Activated T-cell treated with anti-CD3 and anti-CD28 coated beads for 1 hour (primary cell): ENCODE measurements around the gene NPLOC4.
"Not testable (repeated sequence)": the region's sequence is repeated elsewhere in the genome, so short reads cannot be mapped to it uniquely, and the experiment has no call there.

ENCODE experiments used
- DNase-seq: peaks from one replicate; pipeline ENCODE4 v3.0.0-alpha.2; 2020; ENCODE audit warnings: low read depth

The NPLOC4 gene

DNA sequence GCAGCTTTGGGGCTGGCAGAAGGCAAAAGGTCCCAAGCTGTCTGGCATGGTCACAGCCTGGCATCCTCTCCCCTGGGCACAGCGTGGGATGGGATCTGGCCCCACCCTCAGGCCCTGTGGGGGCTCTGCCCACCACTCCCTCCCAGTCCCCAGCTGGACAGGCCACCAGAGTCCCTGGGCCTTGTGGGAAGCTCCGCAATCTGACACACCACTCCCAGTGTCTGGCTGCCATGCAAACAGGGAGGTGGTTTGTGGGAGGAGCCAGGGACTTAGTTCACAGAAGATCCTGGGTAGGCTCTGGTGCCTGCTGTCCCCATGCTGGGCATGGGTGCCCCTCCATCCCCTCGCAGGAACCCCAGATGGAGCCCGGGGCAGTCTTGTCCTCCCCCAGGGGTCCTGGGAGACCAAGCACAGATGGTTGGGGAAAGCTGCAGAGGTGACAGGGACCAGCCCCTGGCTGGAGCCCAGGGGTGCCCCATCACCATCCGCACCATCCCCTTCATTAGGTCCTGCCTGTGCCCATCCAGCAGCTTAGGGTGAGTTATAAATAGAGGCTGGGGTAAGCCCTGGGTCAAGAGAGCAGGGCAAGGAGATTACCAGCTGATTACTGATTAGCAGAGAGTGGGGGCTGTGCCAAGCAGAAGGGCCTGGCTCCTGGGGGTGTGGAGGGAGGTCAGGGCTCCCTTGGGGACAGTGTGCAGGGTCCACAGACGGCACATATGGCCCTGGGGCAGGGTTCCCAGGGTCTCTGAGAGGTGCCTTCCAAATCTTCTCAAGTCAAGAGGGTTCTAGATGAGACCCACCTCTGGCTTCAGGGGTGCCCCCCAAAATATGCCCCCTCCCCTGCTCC lies 102.5 kb downstream of the NPLOC4 start:
- DNase-seq: no peak

DNA sequence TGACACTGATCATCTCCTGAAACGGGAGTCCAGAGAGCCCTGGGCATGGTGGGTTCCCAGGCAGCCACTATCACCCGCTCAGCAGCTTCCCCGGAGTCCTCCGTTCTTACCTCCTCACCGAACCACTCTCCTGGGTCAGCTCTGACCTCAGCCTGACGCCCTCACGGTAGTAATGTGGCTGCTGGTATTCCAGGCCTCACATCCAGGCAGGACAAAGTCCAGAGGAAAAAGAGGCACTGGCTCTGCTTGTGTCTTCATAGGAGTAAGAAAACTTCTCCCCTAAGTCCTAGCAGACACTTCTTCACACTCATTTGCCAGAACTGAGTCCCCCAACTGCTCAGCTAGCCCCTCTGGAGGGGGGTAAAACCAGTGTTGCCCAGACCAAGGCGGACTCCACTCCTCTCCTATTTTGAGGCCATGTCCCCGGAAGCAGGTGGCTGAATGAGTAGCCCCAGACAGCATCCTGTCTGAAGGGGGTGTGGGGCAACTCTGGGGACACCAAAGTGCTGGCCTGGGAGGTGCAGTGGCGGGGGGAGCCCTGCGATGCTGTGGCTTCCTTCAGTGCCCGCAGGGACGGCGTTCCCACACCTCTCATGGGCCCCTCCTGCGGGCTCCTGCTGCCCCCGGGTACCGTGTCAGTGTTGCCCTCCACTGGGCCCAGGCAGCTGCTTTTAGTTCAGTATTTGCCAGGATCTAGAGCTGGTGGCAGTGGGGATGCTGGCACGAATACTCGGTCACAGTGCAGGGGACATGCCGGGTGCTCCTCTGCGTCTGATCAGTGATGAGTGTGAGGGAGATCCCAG lies 103.4 kb downstream of the NPLOC4 start:
- DNase-seq: no peak

DNA sequence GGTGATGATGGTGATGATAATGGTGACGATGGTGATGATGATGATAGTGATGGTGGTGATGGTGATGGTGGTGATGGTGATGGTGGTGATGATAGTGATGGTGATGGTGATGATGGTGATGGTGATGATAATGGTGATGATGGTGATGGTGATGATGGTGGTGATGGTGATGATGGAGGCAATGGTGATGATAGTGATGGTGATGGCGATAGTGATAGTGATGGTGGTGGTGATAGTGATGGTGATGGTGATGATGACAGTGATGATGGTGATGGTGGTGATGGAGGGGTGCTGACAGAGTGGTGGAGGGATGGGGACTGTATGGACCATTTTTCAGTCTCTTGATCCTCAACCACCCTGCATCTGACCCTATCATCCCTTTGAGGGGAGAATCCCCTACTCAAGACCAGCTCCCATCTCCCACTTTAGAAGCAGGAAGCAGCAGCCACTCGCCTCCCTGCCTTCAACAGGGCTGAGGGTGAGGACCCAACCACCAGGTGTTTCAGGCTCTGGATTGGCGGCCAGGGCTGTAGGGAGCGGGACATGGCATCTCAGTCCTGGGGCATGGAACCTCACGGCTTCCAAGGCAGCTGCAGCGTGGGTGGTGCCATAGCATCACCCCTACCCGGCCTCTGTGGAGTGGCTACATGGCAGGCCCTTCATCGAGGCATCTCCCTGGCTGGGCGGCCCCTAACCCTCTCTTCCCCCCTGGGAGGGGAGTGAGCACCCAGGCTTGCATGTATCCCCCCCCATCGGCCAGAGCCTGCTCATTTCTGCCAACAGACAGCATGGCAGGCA lies 104.2 kb downstream of the NPLOC4 start:
- DNase-seq: no peak

DNA sequence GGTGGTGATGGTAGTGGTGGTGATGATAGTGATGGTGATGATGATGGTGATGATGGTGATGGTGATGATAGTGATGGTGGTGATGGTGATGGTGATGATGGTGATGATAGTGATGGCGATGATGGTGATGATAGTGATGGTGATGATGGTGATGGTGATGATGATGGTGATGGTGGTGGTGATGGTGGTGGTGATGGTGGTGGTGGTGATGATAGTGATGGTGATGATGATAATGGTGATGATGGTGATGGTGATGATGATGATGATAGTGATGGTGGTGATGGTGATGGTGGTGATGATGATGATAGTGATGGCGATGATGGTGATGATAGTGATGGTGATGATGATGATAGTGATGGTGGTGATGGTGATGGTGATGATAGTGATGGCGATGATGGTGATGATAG lies 104.9 kb downstream of the NPLOC4 start:
- DNase-seq: not testable (repeated sequence)

DNA sequence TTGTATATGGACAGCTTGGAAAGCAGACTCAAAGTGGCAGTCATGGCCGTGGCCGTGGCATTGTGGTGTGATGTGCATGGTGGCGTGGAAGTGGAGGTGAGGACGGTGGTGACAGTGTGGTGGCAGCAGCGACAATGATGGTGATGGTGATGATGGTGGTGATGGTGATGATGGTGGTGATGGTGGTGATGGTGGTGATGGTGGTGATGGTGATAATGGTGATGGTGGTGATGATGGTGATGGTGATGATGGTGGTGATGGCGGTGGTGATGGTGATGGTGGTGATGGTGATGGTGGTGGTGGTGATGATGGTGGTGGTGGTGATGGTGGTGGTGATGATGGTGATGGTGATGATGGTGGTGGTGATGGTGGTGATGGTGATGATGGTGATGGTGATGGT lies 105.9 kb downstream of the NPLOC4 start:
- DNase-seq: not testable (repeated sequence)

DNA sequence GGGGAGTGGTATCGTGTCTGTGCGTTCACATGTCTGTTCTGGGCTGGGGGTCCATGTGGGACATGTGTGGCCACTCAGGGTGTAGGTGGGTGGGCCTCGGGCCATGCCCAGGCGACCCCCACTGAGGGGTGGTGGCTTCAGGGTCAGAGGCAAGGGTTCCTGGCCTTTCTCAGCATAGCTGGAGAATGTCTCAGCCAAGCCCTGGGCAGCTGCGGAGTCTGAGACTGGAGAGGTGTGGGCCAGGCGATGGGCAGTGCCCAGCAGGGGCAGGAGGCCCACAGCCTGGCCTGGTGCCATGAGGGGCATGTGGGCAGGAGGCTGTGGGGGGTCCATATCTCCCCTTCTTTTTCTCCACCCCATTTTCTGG lies 107.5 kb downstream of the NPLOC4 start:
- DNase-seq: no peak

DNA sequence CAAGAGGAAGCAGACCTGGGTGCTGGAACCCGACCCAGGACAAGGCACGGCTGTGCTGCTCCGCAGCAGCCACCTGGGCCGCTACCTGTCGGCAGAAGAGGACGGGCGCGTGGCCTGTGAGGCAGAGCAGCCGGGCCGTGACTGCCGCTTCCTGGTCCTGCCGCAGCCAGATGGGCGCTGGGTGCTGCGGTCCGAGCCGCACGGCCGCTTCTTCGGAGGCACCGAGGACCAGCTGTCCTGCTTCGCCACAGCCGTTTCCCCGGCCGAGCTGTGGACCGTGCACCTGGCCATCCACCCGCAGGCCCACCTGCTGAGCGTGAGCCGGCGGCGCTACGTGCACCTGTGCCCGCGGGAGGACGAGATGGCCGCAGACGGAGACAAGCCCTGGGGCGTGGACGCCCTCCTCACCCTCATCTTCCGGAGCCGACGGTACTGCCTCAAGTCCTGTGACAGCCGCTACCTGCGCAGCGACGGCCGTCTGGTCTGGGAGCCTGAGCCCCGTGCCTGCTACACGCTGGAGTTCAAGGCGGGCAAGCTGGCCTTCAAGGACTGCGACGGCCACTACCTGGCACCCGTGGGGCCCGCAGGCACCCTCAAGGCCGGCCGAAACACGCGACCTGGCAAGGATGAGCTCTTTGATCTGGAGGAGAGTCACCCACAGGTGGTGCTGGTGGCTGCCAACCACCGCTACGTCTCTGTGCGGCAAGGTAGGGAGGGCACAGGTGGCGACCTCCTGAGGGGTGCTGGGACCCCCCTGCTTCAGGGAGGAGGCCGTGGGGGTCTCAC lies 108.1 kb downstream of the NPLOC4 start:
- DNase-seq: no peak

DNA sequence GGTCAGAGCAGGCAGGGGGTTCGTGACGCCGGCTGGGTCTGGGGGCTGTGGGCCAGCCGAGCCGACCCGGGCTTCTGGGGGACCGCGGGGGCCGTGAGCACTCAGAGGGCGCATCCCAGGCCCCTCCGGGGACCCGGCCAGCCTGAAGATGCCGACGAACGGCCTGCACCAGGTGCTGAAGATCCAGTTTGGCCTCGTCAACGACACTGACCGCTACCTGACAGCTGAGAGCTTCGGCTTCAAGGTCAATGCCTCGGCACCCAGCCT lies 108.6 kb downstream of the NPLOC4 start:
- DNase-seq: no peak

DNA sequence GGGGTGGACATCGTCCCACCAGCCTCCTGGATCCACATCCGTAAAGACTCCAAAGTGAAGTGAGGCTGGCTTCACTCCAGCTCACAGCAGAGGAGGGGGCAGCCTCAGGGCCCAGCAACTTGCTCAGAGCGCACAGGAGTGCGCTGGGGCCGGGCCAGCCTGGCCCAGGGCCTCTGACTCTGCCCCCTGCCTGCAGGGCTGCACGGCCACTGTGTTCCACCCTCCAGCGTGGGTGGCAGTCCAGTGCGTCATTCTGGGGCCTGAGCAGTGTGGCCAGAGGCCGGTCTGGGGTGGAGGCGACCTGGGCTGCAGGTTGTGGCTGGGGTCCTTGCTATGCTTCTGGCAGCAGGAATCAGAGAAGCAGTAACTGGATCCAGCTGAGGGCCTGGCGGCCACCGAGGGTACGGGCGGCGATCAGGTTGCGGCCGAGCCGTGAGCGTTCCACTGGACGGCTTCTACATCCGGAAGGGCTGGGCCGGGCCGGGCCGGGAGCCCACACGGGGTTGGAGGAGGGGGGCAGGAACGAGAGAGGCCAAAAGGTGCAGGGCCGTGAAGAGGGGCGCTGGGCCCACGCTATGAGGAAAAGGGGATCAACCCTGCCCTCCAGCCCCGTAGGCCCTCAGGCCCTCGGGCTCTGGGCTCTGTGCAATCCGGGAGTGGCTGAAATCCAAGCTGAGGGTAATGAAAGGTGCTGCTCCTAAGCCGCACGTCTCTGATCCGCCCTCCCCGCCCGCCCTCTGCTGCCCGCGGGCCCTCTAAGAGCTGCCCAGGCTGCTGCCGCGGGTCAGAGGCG lies 109.1 kb downstream of the NPLOC4 start, which contains the start of gene FSCN2:
TSS of gene FSCN2 (plus strand) at position 787 of the 793 bp plus-strand sequence. CDS start 155 bp downstream, outside the sequence.
- no peak for DNase-seq

DNA sequence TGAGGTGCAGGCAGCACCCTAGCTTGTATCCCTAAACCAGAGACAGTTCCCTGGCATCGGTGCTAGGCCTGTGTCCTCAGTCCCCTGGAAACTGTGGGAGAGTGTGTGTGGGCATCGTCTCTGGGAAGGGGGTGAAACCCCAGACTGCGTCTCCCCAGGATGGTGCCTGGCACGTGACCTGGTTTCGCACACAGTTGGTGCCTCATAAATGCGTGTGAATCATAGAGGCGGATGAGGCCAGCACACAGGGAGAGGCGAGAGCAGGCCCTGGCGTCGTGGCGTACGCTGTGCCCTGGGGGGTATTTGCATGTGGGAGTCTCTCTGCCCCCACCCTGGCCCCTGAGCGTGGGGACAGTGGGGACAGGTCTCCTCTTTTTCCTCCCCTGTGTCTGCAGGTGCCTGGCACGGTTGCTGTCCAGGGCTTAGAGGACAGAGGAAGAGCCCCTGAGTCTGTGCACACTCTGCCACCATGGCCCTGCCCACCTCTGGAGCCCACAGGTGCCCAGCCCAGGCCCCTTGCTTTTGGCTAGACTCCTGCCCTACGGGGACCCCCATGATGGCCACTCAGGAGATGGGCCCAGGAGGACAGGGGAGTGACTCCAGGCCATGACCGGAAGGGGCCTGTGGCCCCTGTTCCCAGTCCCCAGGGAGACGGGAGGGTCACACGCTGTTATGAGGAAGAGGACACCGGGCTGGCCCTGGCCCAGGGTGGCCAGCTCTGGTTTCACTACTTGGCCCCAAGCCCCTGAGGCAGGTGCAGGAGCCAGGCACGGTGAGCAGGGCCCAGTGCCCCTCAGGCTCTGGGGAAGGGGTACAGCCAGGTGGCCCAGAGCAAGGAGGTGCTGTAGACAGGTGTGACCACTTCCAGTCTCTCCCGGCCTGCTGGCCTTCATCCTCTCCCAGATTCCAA lies 110.0 kb downstream of the NPLOC4 start:
- no peak for DNase-seq

DNA sequence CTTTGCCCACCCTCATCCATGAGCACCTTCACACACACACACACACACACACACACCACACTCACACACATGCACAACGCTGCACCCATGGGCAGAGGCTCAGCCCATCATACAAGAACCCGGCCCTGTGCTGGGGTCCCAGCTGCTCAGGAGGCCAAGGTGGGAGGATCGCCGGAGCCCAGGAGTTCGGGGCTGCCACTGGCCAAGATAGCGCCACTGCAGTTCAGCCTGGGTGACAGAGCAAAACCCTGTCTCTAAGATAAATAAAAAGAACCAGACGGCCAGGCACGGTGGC lies 112.1 kb downstream of the NPLOC4 start:
- no peak for DNase-seq

DNA sequence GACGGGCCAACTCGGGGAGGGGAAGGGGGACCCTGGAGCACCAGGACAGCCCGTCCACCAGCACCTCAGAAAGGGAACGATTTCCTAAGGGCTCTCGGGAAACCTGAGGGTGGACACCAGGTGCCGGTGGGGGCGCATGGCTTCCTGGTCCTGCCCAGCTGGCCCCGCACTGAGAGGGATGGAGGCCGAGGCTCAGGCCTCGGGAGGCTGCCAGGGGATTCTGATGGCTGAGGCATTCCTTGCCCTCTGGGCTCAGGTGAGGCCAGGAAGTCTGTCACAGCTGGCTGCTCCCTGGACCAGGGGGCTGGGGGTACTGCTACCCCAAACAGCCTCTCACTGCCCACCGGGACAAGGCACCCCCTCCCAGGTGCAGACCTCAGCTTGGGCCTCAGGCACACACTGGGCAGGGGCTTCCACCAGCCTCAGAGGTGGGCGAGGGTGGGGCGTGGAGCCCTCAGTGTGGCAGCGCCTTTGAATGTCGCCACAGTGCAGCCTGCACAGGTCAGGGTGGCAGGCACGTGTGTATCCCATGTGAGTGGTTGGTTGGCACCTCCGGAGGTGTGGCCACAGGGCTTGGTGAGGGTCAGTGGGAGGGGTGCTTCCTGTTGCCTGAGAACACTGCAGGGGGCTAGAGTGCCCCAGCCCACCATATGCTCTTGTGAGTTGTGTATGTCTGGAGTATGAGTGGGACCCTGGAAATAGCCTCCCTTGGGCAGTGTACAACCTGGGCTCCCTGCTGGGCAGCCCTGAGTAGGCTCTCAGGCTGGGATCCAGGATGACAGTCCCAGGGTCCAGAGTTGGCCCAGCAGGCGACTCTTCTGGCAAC lies 112.7 kb downstream of the NPLOC4 start:
- no peak for DNase-seq

DNA sequence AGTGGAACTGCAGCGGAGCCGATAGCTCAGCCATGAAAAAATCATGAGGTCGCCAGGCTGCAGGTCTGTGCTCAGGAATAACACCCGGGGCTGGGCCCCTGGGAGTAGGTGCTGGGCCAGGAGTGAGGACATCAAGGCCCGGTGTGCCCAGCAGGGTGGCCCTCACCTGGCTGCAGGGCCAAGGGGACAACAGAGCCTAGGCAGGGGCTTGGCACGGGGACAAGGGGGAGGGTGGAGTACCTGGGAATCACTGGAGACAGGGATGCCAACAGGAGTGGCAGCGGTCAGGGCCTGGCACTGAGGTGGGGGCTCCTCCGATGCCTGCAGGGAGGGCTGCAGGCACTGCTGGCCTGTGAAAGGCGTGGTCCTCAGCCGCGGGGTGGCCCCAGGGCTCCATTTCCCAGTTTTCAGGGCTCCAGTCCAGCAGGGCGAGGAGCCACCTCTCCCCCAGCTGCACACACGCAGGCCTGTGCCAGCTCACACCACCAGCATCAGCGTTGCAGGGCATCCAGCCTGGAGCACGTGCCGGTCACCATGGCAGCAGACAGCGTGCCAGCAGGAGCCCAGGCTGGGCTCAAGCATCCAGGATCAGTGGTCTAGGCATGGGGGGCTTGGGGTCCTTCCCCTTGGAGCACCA lies 113.4 kb downstream of the NPLOC4 start:
- DNase-seq: no peak

DNA sequence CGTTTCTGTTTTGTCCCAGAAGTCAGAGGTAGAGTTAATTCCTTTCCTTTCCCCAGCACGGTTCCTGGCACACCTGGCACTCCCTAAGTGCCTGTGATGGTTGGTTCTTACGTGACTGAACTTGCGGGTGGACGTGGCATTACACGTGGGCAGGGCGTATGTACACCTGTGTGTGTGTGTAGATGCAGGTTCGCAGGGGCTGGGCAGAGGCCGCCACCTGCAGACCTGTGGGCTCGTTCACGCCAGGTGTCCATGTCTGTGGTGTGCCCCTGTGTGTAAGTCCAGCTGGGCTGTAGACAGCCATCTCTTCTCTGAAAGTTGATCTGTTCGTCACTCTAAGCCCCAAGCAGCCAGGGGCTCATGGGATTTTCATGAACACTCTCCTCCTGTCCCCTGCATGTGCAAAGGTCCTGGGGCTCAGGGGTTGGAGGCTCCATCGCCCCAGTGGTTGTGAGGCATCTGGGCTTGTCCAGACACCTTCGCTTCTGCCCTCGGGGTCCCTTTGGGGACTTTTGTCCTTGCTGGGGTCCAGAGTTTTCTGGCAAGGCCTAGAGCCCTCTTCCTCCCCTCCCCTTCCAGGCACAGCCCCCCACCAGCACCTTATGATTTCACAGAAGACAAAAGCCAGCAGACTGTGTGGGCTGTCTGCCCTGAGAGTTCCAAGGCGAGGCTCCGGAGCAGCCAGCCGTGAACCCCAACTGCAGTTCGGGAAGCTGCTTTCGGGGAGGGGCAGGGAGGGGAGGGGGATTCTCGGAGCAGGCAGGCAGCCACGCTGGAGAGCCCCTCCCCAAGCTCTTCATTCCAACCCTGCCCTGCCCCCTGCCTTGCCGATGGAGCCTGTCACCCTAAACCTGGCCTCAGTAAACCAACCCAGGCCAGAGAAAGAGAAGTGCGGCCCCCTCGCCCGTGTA lies 114.2 kb downstream of the NPLOC4 start:
- DNase-seq: no peak

DNA sequence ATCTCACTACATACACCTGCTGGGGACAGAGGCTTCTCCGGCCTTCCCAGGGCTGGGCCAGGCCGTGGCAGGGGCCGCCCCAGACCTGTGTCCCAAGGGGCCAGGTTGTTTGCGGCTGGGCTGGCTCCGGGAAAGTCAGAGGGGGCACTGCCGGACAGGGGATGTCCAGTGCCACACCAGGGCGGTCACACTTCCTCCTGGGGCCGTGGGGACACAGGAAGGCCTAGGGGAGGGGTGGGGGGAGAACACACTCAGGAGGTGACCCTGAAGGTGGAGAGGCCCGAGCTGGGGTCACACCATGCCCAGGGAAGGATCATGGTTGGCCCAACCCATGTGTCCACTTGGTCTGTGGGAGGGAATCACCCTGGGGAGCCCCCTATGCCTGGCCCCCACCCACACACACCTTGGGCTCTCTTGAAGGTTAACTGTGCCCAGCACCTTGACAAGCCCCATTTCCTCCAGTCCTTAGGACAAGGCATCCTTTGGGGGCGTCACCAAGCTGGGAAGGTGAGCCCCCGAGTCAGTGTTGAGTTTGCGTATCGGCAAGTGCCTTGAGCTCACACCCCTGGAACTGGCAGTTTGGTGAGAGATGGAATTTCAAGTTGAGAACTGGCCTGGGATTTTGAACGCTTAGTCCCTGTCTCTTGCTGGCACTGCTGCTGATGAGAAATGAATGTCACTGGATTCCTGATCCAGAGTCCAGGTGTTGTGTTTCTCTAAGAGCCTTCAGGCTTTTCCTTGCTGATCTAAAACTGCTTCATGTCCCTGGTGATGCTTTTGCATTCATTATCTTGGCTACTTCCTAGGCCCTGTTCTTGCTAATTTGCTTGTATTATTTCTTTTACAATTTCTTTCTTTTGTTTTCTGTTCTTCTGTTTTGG lies 116.7 kb downstream of the NPLOC4 start:
- DNase-seq: no peak

DNA sequence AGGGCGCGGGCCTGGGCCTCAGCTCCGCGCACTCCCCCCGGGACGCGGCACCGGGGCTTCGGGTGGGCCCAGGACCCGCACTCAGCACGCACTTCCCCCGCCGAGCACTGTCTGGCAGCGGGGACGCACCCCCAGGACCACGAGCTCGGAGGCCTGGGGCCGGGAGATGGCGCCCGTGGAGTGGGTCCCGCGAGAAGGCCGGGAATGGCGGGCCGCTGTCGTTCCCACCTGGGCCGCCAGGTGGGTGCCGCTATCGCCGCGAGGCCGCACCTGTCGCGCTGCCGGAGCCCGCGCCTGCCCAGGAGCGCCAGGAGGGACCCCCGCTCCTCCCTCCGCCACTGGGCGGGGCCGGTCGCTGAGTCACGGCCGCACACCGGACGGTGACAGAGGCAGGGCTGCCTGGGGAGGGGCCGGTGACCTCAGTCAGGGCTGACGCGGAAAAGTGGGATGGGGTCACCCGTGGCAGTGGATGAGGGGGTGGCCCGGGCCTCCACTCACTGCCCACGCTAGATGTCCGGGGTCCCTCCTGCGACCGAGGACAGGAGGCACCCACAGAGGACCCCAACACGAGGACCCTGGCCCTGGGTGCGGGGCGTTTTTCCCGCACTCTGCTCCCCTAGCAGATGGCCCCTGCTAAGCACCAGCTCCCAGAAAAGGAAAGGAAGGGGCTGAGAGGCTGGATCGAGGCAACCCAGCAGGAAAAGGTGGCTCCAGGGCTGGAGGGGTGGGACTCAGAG lies 117.5 kb downstream of the NPLOC4 start:
- DNase-seq: peak; percentile 63
